Thyroid gland (tissue), 4 donors: ENCODE results near the gene NTNG1. TPM values are rescaled to one million over a fixed set of nuclear protein-coding genes. Genes with fewer than 3 reads are reported as not detected.

Experiments used
- DNase-seq, 2 donors: peaks; one replicate each; pipeline ENCODE4 v3.0.0-alpha.2; 2019
- H3K27ac ChIP-seq, 3 donors: fragments of 200-600 bp; sonication (generic); 1 replicate in 2 of 3; 2 replicates in 1 of 3; pipeline ENCODE4 v1.5.1; 2016 to 2019; ENCODE audit warnings: mild to moderate bottlenecking in 1 of 3, moderate library complexity in 1 of 3
- H3K27me3 ChIP-seq: fragments of 200-600 bp; sonication (generic); one replicate; pipeline ENCODE4 v1.5.1; 2019
- H3K36me3 ChIP-seq, 2 donors: fragments of 200-600 bp; sonication (generic); one replicate each; pipeline ENCODE4 v1.5.1; 2016 to 2019
- H3K4me1 ChIP-seq, 2 donors: fragments of 200-600 bp; sonication (generic); one replicate each; pipeline ENCODE4 v1.5.1; 2017 to 2019
- H3K4me3 ChIP-seq, 3 donors: fragments of 200-600 bp; sonication (generic); replicated peaks in 1 of 3; 1 replicate in 2 of 3; 2 replicates in 1 of 3; pipeline ENCODE4 v1.5.1; 2016; ENCODE audit warnings: mild to moderate bottlenecking in 1 of 3
- H3K9me3 ChIP-seq: fragments of 200-600 bp; sonication (generic); one replicate; pipeline ENCODE4 v1.5.1; 2017
- CTCF ChIP-seq, 6 experiments: fragments of 200-600 bp in 3 of 6; fragments of 450-650 bp in 3 of 6; sonication (generic) in 3 of 6; IDR thresholded peaks; one replicate each; pipeline ENCODE4 v1.5.1; 2016 to 2019; ENCODE audit warnings: antibody characterized with exemption in 6 of 6, mild to moderate bottlenecking in 2 of 6, inconsistent platforms in 1 of 6, moderate library complexity in 1 of 6
- POLR2A ChIP-seq, 2 donors: fragments of 450-650 bp; IDR thresholded peaks; one replicate each; pipeline ENCODE4 v1.6.1; 2017; ENCODE audit warnings: antibody characterized with exemption in 2 of 2, mild to moderate bottlenecking in 2 of 2, moderate library complexity in 1 of 2
- WGBS, 2 donors: methylation state at CpG; one replicate each; pipeline ENCODE4 v1.1.5; 2017; 5-methylcytosine and 5-hydroxymethylcytosine counted together
- intact Hi-C: fragments of 100-400 bp; cut with DNase I; formaldehyde crosslinking; loops from one replicate; pipeline ENCODE4 v1.15.1; 2023
- total RNA-seq, 4 donors: library from RNA; depleted of rRNA; stranded (reverse); fragments of >200 nt; gene quantifications; one replicate each; pipeline ENCODE4 v1.2.3, GENCODE V29; 2016

NTNG1 gene
- total RNA-seq, 4 donors from 2014 or later: 0.33 to 0.56 (median 0.54) TPM; not detected in 1

- 84 to 86% methylated on average over 2 of the region's 2 CpGs for WGBS, 2 donors
- intact Hi-C loops: no loop called here
These were observed 385.1 kb downstream of the NTNG1 start for GRCh38 chr1:107525961-107526360.

GRCh38 chr1:107526524-107527198 lies 385.8 kb downstream of the NTNG1 start:
- no peaks in the 10 kb centered on the region for H3K9me3 ChIP-seq
- no peak overlapping the region for H3K27ac ChIP-seq
- WGBS, 2 donors: 45 to 55% methylated on average over 2 of the region's 2 CpGs
- no peaks in the 10 kb centered on the region for H3K4me1 ChIP-seq
- no peak for DNase-seq
- intact Hi-C loops: no loop called here
- no peaks in the 10 kb centered on the region for H3K36me3 ChIP-seq
- no peak overlapping the region for H3K4me3 ChIP-seq
- H3K27me3 ChIP-seq: no peaks in the 10 kb centered on the region
- TF ChIP-seq CTCF (IDR thresholded peaks at IDR 0.05) (no peak), POLR2A (IDR thresholded peaks at IDR 0.05) (no peak)

More at GRCh38 chr1:107525961-107526360, 385.1 kb downstream of the NTNG1 start:
- Histone ChIP-seq H3K36me3 (no peaks in the 10 kb centered on the region), H3K27me3 (no peaks in the 10 kb centered on the region), H3K4me3 (no peak overlapping the region), H3K4me1 (no peaks in the 10 kb centered on the region), H3K27ac (no peak overlapping the region), H3K9me3 (no peaks in the 10 kb centered on the region)
- TF ChIP-seq CTCF (IDR thresholded peaks at IDR 0.05) (no peak), POLR2A (IDR thresholded peaks at IDR 0.05) (no peak)
- no peak for DNase-seq

GRCh38 chr1:107529511-107530149 lies 388.8 kb downstream of the NTNG1 start:
- H3K36me3 ChIP-seq: no peaks in the 10 kb centered on the region
- DNase-seq: peak in 1 of 2 donors; percentile 3
- intact Hi-C loops: no loop called here
- no peaks in the 10 kb centered on the region for H3K9me3 ChIP-seq
- H3K4me1 ChIP-seq: no peaks in the 10 kb centered on the region
- no peak overlapping the region for H3K4me3 ChIP-seq
- TF ChIP-seq CTCF (IDR thresholded peaks at IDR 0.05) (peak in 5 of 6 experiments; percentile 35 to 65 (median 48)), POLR2A (IDR thresholded peaks at IDR 0.05) (no peak)
- no peaks in the 10 kb centered on the region for H3K27me3 ChIP-seq
- no peak overlapping the region for H3K27ac ChIP-seq
- WGBS, 2 donors: 22% methylated on average over 6 of the region's 6 CpGs

GRCh38 chr1:107530543-107530942 lies 389.7 kb downstream of the NTNG1 start:
- intact Hi-C loops: no loop called here
- no peaks in the 10 kb centered on the region for H3K27me3 ChIP-seq
- no peak overlapping the region for H3K4me3 ChIP-seq
- 61 to 66% methylated on average over 6 of the region's 6 CpGs for WGBS, 2 donors
- H3K4me1 ChIP-seq: no peaks in the 10 kb centered on the region
- TF ChIP-seq POLR2A (IDR thresholded peaks at IDR 0.05) (no peak), CTCF (IDR thresholded peaks at IDR 0.05) (no peak)
- H3K36me3 ChIP-seq: no peaks in the 10 kb centered on the region
- no peak overlapping the region for H3K27ac ChIP-seq
- H3K9me3 ChIP-seq: no peaks in the 10 kb centered on the region
- no peak for DNase-seq
